ENCODE measurements around the gene C19orf25.
A peak's percentile ranks its signal among the peaks of the same experiment; 100 is the strongest.
"Not testable (repeated sequence)": the region's sequence is repeated elsewhere in the genome, so short reads cannot be mapped to it uniquely, and the experiment has no call there.

C19orf25 gene

DNA sequence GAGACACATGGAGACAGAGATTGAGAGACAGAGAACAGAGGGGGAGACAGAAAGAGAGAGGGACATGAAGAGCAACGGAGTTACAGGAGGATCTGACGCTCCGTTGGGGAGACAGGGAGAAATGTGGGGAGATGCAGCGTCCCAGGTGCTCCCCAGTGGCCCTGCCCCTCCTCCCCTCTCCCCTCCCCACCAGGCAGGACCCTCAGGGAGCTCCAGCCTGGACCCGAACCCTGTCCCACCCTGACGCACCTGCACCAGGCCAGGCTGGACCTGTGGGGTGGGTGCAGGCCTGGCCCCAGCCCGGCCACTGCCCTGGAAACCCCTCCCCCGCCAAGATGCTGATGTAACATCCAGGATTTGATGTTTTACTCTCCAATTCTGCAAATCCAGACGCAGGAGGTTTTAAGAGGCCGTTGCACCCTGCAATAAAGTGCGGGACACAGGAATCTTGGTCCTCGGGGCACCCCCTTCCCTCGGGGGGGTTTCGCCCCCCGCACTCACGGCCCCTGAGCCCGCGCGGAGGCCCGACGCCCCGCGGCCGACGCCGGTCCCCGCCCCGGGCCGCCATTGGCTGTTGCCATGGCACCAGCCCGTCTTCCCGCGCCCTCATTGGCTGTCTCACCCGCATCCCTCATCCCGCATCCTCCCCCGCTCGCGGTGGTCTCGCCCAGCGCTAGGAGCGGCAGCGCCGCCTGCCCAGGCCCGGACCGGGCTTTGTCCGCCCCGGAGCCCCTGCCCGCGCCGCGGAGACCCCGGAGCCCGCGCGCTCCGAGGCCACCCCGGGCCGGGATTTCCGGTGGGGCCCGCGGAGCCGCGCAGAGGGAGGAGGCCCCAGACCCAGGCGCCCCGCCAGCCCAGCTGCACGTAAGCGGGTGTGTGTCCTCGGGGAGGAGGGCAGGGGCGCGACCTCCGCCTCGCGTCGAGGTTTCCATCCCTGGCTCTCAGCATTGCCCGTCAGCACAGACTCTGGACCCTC, 29.3 kb downstream of the C19orf25 start, which contains the start of gene APC2:
Gene APC2 (plus strand): TSS at position 655 of the 976 bp plus-strand sequence. CDS start 2,881 bp downstream, outside the sequence.
- DNase-seq (ENCODE audit: low spot score) = peak; percentile 92

DNA sequence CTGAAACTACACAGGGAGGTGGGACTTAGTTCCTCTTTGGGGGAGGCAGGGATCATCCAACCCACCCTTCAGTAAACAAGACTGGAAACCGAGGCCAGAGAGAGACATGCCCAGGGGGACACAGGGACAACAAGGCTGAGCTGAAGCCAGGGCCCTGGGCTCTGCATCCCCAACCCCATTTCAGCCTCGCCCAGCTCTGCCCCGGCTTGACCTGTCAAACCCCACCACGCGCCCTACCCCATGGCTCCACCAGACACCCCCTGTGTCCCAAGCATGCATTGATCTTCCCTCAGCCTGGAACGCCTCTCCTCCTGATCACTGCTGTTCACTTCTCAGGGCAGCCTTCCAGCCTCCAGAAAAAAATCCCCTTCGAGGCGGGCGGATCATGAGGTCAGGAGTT, 31.1 kb downstream of the C19orf25 start:
- no peak for DNase-seq (ENCODE audit: low spot score)

DNA sequence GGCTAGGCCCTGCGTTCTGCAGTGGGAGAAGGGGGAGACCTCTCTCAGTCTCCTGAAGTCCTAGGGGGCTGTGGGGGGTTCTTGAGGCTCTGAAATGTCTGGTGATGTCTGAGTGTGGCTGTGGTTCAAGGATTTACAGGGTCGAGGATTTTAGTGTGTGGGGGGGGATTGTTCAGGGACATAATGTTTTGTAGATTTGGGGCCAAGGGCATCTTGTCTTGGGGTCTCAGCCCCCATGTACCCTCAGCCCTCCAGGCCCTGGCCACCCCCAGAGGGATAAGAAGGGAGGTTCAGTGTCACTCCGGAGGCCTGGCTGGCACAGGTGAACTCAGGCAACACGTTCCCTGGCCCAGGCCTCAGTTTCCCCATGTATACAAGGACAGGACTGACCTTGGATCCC, 31.5 kb downstream of the C19orf25 start:
- DNase-seq (ENCODE audit: low spot score) = no peak

DNA sequence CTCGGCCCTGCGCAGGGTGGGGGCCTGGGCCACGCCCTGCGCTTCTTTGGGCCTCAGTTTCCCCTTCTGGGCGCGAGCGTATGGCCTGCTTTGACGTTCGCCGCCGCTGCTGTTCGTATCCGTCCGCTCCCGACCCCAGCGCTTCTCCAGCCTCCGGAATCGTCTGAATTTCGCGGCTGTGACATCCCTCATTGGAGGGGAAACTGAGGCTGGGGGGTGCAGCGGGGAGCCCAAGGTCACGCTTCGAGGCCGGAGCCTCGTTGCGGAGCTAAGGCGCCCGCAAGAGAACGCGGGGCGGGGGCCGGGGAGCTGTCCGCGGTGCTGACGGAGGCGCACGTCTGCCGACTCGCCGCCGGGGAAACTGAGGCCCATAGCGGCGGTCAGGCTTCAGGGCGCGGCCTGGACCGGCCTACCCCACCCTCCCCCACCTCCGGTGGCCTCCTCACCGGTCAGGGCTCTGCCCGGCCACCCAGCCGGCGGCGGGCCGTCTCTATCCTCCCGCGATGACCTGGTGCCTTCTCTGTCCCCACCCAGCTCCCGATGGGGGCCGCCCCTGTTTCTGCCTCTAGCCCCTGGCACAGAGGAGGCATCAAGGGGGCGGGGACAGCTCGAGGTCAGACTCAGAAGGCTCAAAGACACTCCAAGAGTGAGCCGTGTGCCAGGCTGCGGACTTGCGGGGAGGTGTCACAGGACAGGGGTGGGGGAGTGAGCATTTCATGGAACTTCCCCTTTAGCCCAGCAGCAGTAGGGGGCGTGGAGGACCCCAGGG, 32.1 kb downstream of the C19orf25 start:
- DNase-seq (ENCODE audit: low spot score) = peak; percentile 79

DNA sequence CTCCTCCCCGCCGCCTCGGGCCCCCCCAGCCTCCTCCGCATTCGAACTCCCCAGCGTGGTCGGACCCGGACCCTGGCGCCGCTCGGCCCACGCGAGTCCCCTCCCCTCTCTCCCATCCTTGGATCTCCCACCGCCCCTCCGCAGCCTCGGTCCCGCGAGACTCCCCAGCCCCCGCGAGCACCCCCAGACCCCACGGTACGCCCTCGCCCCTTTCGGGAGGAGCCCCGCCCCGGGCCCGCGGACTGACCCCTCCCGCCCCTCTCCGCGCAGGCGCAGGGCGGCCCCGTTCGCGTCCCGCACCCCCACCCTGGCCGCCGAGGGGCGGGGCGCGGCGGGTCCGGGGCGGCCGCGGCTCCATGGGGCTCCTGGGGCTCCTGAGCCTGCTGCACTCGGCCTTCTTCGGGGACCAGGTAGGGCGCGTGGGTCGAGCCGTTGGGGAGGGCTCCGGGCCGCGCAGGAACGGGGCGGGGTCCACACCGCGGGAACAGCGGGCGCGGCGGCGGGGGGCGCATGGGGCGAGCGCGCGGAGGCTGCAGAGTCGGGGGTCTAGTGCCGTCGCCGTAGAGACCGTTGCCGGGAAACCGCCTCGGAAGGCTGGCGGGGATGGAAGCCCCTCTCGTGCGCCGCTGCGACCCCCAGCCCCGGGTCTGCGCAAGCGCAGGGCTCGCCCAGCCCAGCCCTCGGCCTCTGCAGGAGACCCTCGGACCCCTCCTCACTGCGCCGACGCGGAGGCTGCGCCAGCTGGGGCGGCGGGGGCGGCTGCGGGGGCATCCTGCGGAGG, 32.9 kb downstream of the C19orf25 start:
- peak; percentile 88 for DNase-seq (ENCODE audit: low spot score)

DNA sequence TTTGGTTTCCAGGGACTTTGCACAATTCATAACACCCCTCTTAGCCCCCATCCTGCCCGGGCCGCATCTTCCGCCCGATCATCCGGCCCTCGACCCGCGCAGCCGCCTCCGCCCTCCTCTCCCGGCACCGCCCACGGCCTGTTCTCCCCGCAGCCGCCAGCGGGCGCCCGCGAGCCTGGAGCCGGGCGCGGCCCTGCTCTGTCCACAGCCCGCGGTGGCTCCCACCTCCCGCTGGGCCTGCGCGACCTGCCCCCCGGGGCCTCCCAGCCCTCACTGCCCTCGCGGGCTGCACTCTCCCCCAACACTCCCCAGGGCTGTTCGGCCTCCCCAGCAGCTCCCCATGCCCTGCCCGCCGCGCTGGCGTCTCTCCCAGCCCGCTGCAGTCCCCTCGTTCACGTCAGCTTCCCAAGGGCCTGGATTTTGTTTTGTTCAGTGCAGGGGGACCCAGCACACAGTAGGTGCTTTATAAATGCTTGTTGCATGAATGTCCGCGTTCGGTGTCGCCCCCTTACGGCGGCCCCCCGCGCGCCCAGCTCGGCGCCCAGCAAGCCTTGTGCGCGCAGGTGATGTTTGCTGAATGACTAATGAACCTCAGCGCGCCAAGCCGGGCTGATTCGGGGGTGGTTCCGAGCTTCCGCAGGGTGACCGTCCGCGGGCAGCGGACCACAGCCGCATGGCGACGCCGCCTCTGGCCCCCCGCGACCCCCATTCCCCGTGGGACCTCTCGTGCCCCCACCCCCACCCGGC, 33.7 kb downstream of the C19orf25 start:
- DNase-seq (ENCODE audit: low spot score) = peak; percentile 89

DNA sequence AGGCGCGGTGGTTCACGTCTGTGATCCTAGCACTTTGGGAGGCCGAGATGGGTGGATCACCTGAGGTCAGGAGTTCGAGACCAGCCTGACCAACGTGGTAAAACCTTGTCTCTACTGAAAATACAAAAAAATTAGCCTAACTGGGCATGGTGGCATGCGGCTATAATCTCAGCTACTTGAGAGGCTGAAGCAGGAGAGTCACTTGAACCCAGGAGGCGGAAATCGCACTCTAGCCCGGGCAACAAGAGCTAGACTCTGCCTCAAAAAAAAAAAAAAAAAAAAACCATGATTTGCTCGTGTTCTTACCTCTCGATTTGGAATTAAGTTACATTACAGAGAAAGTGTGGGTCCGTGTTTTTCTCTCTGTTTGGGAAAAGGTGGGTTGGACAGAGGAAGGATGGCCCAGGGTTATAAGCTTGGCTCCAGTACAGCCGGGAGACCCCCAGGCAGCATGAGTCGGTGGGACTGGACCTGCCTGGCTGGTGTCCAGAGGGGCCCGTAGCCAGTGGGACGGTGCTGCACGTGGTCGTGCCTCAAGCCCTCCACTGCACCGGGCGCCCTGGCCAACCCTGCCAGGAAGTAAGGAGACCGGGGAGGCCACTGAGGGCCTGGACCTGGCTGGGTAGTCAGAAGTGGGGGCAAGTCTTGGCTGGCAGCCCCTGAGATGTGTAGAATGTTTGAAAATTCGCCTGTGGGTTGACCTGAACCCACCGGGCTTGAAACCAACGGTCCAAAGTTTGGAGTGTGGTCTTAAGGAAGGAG, 37.2 kb downstream of the C19orf25 start:
- no peak for DNase-seq (ENCODE audit: low spot score)

DNA sequence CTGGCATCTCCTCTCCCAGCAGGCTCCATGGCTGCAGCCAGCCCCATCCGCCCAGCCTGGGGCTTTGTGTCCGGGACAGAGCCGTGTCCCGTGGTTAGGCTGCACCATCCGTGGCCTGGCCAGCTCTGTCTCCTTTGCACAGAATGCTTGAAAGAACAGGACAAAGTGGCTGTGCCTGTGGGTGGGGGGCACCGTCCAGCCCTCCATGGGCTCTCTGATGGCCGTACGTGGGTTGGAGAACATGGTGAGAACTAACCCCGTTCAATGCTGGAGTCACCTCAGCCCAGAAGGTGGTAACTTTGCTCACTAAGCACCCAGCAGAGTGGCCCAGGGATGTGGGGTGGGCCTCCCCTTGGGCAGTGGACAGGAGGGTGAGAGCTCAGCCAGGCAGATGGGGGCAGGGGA, 38.0 kb downstream of the C19orf25 start:
- DNase-seq (ENCODE audit: low spot score) = no peak

DNA sequence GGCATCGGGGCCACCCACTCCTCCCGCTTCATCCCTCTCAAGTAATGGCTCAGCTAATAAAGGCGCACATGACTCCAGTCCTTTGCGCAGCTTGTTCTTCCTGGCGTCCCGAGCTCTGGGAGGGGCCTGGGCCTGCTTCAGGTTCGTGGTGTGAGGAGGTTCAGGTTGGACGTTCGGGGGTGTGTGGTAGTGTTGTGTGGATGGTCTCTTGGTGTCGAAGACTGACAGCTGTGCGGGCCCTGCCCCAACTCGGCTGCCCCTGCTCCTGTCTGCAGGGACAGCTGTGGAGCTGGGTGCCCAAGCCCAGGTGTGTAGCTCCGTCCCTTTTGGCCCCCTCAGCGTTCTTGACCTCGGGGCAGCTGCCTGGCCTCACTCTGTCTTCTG, 38.6 kb downstream of the C19orf25 start:
- DNase-seq (ENCODE audit: low spot score) = no peak

DNA sequence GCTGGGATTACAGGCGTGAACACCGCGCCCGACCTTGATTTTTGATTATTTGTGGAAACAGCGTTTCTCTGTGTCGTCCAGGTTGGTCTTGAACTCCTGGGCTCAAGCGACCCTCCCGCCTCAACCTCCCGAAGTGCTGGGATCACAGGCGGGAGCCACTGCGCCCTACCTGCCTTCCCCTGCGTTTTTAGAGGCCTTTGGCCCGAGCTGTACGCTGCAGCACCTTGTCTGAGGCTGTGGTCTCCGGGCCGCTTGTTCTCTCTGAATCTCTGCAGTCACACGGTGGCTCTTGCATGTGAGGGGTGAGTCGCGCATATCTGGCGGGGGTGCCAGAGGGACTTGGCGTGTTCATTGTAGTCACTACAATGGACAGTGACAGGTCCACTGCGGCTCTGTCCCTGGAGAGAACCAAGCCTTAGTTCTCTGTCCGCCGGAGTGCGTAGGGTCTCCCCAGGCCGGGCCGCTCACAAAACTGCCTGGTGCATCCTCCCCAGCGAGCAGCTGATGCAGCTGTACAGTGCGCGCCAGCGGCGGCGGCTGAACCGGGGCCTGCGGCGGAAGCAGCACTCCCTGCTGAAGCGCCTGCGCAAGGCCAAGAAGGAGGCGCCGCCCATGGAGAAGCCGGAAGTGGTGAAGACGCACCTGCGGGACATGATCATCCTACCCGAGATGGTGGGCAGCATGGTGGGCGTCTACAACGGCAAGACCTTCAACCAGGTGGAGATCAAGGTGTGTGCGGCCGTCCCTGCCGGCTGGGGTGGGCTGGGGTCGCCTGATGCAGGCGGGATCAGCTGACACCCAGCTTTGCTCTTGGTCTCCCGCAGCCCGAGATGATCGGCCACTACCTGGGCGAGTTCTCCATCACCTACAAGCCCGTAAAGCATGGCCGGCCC, 39.2 kb downstream of the C19orf25 start:
- DNase-seq (ENCODE audit: low spot score) = not testable (repeated sequence)

DNA sequence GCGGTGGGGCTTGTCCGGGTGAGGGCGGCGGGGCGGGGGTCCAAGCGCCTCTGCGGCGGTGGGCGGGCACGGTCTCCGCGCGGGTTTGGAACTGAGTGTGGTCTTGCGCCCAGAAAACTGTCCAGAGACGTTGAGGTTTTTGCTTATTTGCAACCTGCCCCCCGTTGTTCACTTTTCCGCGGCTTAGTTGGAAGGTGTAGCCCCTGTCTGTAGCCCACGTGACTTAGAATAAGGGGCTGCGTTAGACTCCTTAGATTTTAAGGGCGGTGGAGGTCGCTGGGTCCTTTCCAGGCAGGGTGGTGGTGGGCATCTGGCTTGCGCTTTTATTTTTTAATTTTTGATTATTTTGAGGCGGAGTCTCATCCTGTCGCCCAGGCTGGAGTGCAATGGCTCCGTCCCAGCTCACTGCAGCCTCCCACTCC, 40.1 kb downstream of the C19orf25 start:
- no peak for DNase-seq (ENCODE audit: low spot score)

DNA sequence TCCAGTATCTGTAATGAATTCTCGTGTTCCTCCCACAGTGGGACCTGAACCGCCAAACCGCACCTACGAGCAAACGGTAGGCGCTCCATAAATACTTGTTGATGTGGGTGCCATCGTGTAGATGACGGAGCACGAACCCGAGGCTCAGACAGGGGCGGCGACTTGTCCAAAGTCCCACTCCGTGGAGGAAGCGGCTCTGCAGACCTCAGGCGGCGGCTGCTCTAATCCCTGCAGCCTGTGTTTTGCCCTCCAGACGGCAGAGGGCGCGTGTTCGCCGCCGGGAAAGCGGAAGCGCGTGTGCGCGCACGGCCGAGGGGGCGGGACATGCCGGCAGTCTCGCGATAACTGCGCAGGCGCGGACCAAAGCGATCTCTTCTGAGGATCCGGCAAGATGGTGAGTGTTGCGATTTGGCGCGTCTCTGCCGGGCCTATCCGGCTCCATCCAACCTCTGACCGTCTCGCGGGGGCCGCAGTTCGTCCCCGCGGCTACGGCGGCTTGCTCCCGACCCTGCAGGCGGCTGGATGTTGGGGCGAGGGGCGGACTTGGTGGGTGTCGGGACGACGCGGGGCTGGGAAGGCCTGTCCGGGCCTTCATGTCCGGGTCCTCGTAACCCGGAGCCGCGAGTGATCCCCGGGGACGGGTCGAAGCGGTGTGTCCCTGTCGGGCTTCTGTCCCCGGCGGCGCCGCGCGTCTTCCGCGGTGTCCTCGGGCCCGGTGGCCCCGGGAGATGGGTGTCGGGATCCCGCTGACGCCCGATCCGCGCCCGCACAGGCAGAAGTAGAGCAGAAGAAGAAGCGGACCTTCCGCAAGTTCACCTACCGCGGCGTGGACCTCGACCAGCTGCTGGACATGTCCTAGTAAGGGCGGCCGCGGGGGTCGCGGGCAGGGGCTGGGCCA, 40.7 kb downstream of the C19orf25 start, which contains the start of gene RPS15:
Gene RPS15 (plus strand): TSS at position 362 of the 898 bp plus-strand sequence. CDS start 30 bp downstream, at position 392.
- peak; percentile 98 for DNase-seq (ENCODE audit: low spot score)

DNA sequence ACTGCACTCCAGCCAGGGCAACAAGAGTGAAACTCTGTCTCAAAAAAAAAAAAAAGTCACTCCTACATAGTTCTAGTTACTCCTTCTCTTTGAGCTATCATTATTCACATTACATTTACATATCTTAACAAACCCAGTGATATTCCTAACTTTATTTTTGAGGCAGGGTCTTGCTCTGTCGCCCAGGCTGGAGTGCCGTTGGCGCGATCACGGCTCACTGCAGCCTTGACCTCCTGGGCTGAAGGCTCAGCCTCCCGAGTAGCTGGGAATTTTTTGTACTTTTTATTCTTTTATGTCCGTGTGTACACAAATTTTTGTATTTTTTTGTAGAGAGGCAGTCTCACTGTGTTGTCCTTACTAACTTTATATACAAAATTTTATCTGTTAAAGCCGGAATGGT, 41.4 kb downstream of the C19orf25 start:
- no peak for DNase-seq (ENCODE audit: low spot score)

DNA sequence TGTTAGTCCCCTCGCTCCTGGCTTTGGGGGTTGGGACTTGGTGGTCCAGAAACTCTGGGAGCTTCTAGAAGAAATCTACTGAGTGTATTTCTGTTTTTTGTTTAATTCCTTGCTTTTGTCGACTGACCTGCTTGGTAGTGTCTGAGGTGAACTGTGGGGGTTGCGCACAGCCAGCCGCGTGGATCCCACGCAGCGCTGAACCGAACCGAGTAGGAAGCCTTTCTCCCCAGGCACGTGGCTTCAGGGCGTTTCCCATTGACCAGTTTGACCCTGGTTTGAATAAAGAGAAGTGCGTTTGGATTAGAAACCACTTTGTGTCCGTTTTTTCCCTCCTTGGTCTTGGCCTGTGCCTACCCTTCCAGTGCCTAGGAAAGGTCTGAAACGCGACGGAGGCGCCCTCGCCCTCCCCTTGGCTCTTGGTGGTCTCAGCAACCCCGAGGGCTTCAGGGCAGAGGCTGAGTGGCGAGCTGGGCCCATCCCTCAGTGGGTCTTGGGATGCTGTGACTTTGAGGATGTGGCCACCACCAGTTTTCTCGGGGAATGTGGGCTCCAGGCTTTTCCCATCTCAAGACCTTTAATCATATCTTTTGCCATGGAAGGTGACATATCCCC, 43.5 kb downstream of the C19orf25 start:
- no peak for DNase-seq (ENCODE audit: low spot score)

DNA sequence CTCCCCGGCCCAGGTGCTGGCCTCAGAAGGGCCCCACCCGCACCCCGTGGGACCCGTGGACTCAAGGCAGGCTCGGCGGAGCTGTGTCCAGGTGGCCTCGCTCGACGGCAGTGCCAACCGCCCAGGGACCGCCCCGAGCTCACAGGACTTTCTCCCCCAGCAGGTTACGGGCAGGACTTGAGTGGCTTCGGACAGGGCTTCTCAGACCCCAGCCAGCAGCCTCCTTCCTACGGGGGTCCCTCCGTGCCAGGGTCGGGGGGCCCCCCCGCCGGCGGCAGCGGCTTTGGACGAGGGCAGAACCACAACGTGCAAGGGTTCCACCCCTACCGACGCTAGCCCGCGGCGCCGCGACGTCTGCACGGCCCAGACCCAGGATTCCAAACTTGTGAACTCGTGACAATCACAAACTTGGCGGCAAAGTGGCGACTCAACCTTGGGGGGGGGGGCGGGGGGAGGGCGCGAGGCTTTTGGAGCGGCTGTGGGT, 44.4 kb downstream of the C19orf25 start:
- no peak for DNase-seq (ENCODE audit: low spot score)

DNA sequence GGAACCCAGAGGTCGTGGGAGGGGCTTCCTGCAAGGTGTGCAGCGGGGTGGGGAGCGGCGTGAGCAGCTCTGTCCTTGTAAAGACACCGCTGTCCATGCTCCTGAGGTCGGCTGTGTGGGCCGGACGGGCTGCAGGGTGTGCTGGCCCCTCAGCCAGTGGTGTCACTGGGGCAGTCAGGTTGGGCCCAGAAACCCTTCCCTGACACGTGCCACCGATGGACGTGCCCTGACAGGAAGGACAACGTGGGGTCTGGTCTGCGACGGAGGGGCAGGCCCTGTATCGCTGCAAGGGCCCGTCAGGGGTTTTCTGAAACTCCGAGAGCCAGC, 45.0 kb downstream of the C19orf25 start:
- no peak for DNase-seq (ENCODE audit: low spot score)

DNA sequence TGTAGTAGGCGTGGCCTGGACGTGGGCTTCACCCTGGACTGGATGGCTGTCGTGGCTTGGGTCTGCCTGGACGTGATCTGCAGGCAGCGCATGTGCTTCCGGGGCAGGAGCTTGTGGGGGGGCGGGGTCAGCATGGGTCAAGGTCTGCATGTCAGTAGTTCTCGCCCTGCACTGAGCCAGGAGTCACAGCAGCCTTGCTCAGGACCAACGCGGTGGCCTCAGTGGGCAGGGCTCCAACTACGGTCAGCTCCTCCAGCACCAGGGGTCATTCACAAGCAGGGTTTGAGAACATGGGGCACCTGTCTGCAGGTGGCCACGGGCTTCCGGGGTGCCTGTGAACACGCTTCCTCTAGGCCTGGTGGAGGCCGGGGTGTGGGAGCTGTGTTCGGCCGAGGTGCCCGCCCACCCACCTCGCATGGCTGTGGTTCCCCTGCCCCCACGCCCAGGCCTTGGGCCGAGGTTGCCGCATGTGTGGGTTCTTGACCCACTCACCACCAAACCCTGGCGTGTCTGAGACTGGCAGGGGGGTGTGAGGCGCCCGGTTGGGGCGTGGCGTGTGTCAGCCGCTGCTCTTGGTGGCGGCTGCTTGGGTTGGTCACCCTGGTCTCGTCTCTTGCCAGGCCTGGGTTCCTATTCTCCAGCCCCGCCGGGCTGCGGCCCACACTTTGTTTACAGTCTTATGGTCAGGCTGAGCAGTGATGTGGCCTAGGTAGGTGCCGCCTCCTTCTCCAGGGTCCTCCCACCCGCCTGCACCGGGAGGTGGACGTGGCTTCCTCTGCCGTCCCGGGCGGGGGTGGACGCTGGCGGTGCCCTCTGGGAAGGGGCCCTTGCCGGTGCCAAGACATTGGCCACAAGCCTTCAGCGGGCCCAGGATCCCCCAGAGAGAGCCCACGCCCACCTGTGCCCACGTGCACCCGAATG, 45.6 kb downstream of the C19orf25 start:
- DNase-seq (ENCODE audit: low spot score) = no peak
